ENCODE measurements around the gene PTPRN2.
"Not testable (repeated sequence)": the region's sequence is repeated elsewhere in the genome, so short reads cannot be mapped to it uniquely, and the experiment has no call there.

The PTPRN2 gene

GRCh38 chr7:158284617-158285382 lies 302.8 kb downstream of the PTPRN2 start:
- no peak for DNase-seq

GRCh38 chr7:158284121-158284520 lies 303.5 kb downstream of the PTPRN2 start:
- DNase-seq = no peak

GRCh38 chr7:158283016-158283974 lies 304.3 kb downstream of the PTPRN2 start:
- DNase-seq = no peak

- no peak for DNase-seq
Observed at GRCh38 chr7:158282461-158283001, 305.1 kb downstream of the PTPRN2 start.

GRCh38 chr7:158281441-158281840 lies 306.2 kb downstream of the PTPRN2 start:
- DNase-seq = no peak

GRCh38 chr7:158280448-158281144 lies 307.0 kb downstream of the PTPRN2 start:
- DNase-seq = no peak

- DNase-seq = no peak
Observed at GRCh38 chr7:158279539-158280447, 307.8 kb downstream of the PTPRN2 start.

GRCh38 chr7:158278745-158279320 lies 308.8 kb downstream of the PTPRN2 start:
- no peak for DNase-seq

- DNase-seq = no peak
Observed at GRCh38 chr7:158277219-158278141, 310.1 kb downstream of the PTPRN2 start.

GRCh38 chr7:158276414-158277218 lies 311.0 kb downstream of the PTPRN2 start:
- no peak for DNase-seq

- no peak for DNase-seq
Observed at GRCh38 chr7:158275711-158276413, 311.8 kb downstream of the PTPRN2 start.

GRCh38 chr7:158274996-158275395 lies 312.6 kb downstream of the PTPRN2 start:
- no peak for DNase-seq

GRCh38 chr7:158274404-158274811 lies 313.2 kb downstream of the PTPRN2 start:
- DNase-seq = no peak

- not testable (repeated sequence) for DNase-seq
Observed at GRCh38 chr7:158273756-158274342, 313.8 kb downstream of the PTPRN2 start.

- no peak for DNase-seq
Observed at GRCh38 chr7:158273138-158273651, 314.4 kb downstream of the PTPRN2 start.

GRCh38 chr7:158272509-158273137 lies 315.0 kb downstream of the PTPRN2 start:
- no peak for DNase-seq

GRCh38 chr7:158272091-158272490 lies 315.5 kb downstream of the PTPRN2 start:
- no peak for DNase-seq

GRCh38 chr7:158271646-158272045 lies 316.0 kb downstream of the PTPRN2 start:
- DNase-seq = no peak

All from activated CD4-positive, CD25-positive, alpha-beta regulatory T cell (primary cell).